Activated B cell treated with CpG ODN at 0.5 μM for 24 hours (primary cell): Measurements from ENCODE around the gene NEB. TPM values are rescaled to one million over a fixed set of nuclear protein-coding genes. Genes with fewer than 3 reads are reported as not detected.

ENCODE experiments used
- ATAC-seq: fragments of 200-7000 bp; cut with Tn5 transposase; one replicate; pipeline ENCODE4 v1.10.0; 2021; ENCODE audit warnings: low read depth, mild to moderate bottlenecking, moderate library complexity
- CTCF ChIA-PET: fragments of 350-600 bp; sonication (Branson Sonifier 250); formaldehyde crosslinking; loops from one replicate; lab custom pipeline; 2021; ENCODE audit warnings: antibody characterized with exemption; lab: Charles Lee
- POLR2A ChIA-PET: fragments of 350-600 bp; sonication (Branson Sonifier 250); formaldehyde crosslinking; loops from one replicate; lab custom pipeline; 2021; ENCODE audit warnings: antibody characterized with exemption; lab: Charles Lee
- DNase-seq: peaks from one replicate; pipeline ENCODE4 v3.0.0; 2022
- H3K27ac Mint-ChIP-seq: one replicate; pipeline ENCODE4 v1.8.0; 2020; ENCODE audit warnings: mixed read lengths
- H3K27me3 Mint-ChIP-seq: one replicate; pipeline ENCODE4 v1.8.0; 2021; ENCODE audit warnings: mixed read lengths
- H3K36me3 Mint-ChIP-seq: one replicate; pipeline ENCODE4 v1.8.0; 2021; ENCODE audit warnings: low read depth, mixed read lengths
- H3K4me1 Mint-ChIP-seq: one replicate; pipeline ENCODE4 v1.8.0; 2021; ENCODE audit warnings: mixed read lengths
- H3K4me3 Mint-ChIP-seq: one replicate; pipeline ENCODE4 v1.8.0; 2020; ENCODE audit warnings: mild to moderate bottlenecking, mixed read lengths
- H3K9me3 Mint-ChIP-seq: one replicate; pipeline ENCODE4 v1.8.0; 2020; ENCODE audit warnings: mixed read lengths
- intact Hi-C: fragments of 100-400 bp; cut with micrococcal nuclease; formaldehyde crosslinking; loops from one replicate; pipeline ENCODE4 v1.15.1; 2024
- total RNA-seq: library from RNA; stranded (reverse); gene quantifications from 2 replicates; pipeline ENCODE4 v1.2.3, GENCODE V29; 2022
- TF ChIP-seq, protein P1 (sequence below): fragments of 200-600 bp; IDR thresholded peaks from one replicate; pipeline ENCODE4 v1.8.0; 2022; ENCODE audit warnings: antibody characterized with exemption, mild to moderate bottlenecking

Gene NEB
- total RNA-seq, 1 donor from 2014 or later, result 1.2 TPM

DNA sequence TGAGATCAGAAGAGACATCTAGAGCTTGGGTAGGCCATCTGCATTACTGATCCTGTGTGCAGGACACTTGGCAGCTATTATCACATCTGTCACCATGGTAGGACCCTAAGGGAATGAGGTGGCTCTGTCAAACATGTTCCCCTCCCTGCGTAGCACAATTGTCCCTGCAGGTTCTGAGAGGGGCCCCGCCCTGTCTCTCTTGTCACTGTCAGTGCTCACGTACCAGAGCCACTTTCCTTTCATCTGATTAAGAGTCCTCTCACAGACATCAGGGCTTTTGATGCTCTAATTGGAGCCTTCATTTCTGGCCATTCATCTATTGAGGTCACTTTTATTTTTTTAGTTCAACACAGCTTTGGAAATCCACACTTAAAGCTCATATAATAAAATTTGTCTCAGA is 38.5 kb downstream of the NEB start:
- DNase-seq (no peak), ATAC-seq (no peak)
- Mint-ChIP-seq H3K27me3 (no peaks in the 10 kb centered on the region), H3K27ac (no peak overlapping the region), H3K4me3 (no peak overlapping the region), H3K9me3 (no peaks in the 10 kb centered on the region), H3K36me3 (no peaks in the 10 kb centered on the region), H3K4me1 (no peaks in the 10 kb centered on the region)
- TF ChIP-seq, protein P1, sequence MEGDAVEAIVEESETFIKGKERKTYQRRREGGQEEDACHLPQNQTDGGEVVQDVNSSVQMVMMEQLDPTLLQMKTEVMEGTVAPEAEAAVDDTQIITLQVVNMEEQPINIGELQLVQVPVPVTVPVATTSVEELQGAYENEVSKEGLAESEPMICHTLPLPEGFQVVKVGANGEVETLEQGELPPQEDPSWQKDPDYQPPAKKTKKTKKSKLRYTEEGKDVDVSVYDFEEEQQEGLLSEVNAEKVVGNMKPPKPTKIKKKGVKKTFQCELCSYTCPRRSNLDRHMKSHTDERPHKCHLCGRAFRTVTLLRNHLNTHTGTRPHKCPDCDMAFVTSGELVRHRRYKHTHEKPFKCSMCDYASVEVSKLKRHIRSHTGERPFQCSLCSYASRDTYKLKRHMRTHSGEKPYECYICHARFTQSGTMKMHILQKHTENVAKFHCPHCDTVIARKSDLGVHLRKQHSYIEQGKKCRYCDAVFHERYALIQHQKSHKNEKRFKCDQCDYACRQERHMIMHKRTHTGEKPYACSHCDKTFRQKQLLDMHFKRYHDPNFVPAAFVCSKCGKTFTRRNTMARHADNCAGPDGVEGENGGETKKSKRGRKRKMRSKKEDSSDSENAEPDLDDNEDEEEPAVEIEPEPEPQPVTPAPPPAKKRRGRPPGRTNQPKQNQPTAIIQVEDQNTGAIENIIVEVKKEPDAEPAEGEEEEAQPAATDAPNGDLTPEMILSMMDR, result no peak
- ChIA-PET POLR2A (no interaction called here), CTCF (interaction anchor here (0.8 kb wide), 1 partner anchor 303 kb away, joined by 4 read pairs; no protein-coding TSS in a partner anchor)
- intact Hi-C loops, result no loop called here

DNA sequence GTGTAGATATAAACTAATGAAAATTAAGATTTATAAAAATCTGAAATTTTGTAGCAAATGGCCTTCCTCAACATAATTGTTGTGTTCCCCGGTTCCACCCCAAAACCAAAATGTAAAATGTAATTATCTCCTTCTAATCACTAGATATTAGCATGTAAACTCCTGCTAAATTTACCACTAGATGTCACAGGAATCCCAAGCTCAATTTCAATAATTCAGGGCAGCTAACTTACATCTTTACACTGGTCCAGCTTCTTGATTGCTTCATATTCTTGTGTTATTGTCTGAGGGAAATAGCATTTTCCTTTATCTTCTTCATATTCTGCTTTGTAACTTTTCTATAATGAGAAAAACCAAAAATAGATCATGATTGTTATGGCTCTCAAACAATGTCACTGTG is 42.6 kb downstream of the NEB start:
- no peak overlapping the region for H3K4me3 Mint-ChIP-seq
- no peak overlapping the region for H3K27ac Mint-ChIP-seq
- H3K36me3 Mint-ChIP-seq, result no peaks in the 10 kb centered on the region
- TF ChIP-seq, protein P1, result no peak
- H3K9me3 Mint-ChIP-seq, result no peaks in the 10 kb centered on the region
- POLR2A ChIA-PET, result interaction anchor here (0.9 to 1.0 kb wide), 4 partner anchors 75 to 120 kb away, joined by 3 to 4 read pairs (median 3); no protein-coding TSS in a partner anchor
- CTCF ChIA-PET, result interaction anchor here (1.0 to 2.2 kb wide), 8 partner anchors 71 to 334 kb away, joined by 3 to 18 read pairs (median 6); no protein-coding TSS in a partner anchor
- ATAC-seq (no peak), DNase-seq (no peak)
- intact Hi-C loops, result loop anchor here (1.0 to 2.0 kb wide), 5 partner anchors 75 to 334 kb away; no protein-coding TSS in a partner anchor
- H3K27me3 Mint-ChIP-seq, result no peaks in the 10 kb centered on the region
- H3K4me1 Mint-ChIP-seq, result no peaks in the 10 kb centered on the region

- Mint-ChIP-seq H3K4me3 (no peak overlapping the region), H3K9me3 (no peaks in the 10 kb centered on the region), H3K4me1 (no peaks in the 10 kb centered on the region), H3K36me3 (no peaks in the 10 kb centered on the region), H3K27me3 (no peaks in the 10 kb centered on the region), H3K27ac (no peak overlapping the region)
- no peak for ATAC-seq
- TF ChIP-seq, protein P1, result no peak
- ChIA-PET CTCF (no interaction called here), POLR2A (no interaction called here)
- intact Hi-C loops, result loop anchor here (5.0 kb wide), 1 partner anchor 39 kb away; no protein-coding TSS in a partner anchor
- no peak for DNase-seq
Observed at GRCh38 chr2:151688719-151689118, 45.6 kb downstream of the NEB start.

DNA sequence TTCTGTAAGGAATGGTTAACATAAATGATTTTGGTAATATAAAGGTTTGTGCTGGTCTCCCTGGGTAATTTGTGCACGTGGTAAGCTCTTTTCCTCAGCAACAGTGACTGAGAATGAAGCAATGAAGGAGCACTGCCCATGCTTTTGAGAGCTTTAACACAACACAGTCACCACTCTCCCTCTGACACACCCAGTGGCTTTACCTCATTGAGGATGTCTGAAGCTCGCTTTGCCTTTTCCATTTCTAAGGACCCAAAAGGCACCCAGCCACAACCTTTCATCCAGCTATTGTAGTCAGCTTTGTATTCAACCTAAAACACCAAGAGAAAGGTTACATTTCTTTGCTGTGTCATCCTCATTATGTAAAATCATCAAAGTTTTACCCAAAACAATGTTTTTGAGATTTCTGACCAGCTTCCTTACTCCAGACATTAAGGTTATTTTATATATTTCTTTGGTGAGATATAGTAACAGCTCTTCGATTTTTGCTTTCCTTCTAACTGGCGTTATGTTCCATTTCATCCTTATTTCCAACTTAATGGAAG is 51.7 kb downstream of the NEB start:
- H3K9me3 Mint-ChIP-seq, result no peaks in the 10 kb centered on the region
- POLR2A ChIA-PET, result no interaction called here
- CTCF ChIA-PET, result no interaction called here
- DNase-seq (no peak), ATAC-seq (no peak)
- H3K27me3 Mint-ChIP-seq, result no peaks in the 10 kb centered on the region
- no peak overlapping the region for H3K4me3 Mint-ChIP-seq
- H3K27ac Mint-ChIP-seq, result no peak overlapping the region
- intact Hi-C loops, result no loop called here
- TF ChIP-seq, protein P1, result no peak
- no peaks in the 10 kb centered on the region for H3K4me1 Mint-ChIP-seq
- no peaks in the 10 kb centered on the region for H3K36me3 Mint-ChIP-seq

DNA sequence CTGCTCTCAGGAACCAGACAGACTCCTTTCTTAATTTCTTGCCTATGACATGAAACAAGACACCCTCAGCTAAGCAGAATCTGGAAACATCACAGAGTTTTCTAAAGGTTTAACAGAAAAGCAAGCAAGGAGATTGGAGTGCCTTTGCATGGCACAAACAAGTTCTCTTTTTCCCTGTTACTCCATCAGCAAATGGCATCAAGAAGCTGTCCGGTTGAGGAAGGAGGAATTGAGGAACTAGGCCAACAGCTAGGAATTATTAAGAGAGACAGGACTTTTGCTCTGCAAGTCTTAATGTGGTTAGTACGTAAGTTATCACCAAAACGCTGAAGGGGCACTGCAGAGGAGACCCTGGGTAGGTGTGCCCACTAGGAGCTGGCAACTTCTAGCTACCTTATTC is 53.2 kb downstream of the NEB start:
- ATAC-seq, result no peak
- H3K4me3 Mint-ChIP-seq, result no peak overlapping the region
- intact Hi-C loops, result no loop called here
- H3K9me3 Mint-ChIP-seq, result no peaks in the 10 kb centered on the region
- no peak for DNase-seq
- no peaks in the 10 kb centered on the region for H3K27me3 Mint-ChIP-seq
- H3K4me1 Mint-ChIP-seq, result peaks cover 7% of the 10 kb centered on the region
- TF ChIP-seq, protein P1, result no peak
- CTCF ChIA-PET, result interaction anchor here (0.5 kb wide), 1 partner anchor 64 kb away, joined by 4 read pairs; no protein-coding TSS in a partner anchor
- H3K36me3 Mint-ChIP-seq, result no peaks in the 10 kb centered on the region
- POLR2A ChIA-PET, result no interaction called here
- no peak overlapping the region for H3K27ac Mint-ChIP-seq
